Neural crest cell (in vitro differentiated cells): Measurements from ENCODE around the gene FNDC3B. TPM values are rescaled to one million over a fixed set of nuclear protein-coding genes. Genes with fewer than 3 reads are reported as not detected.

Experiments
- DNase-seq: peaks from one replicate; pipeline ENCODE4 v3.0.0; 2021; ENCODE audit warnings: low read depth, mixed read lengths, low spot score
- H3K27ac Mint-ChIP-seq: one replicate; pipeline ENCODE4 v1.8.0; 2021; ENCODE audit warnings: mild to moderate bottlenecking, mixed read lengths; ENCODE audit not compliant: unreplicated experiment
- H3K27me3 Mint-ChIP-seq: 2 replicates; pipeline ENCODE4 v1.8.0; 2021; ENCODE audit warnings: low read depth, mild to moderate bottlenecking, mixed read lengths
- H3K36me3 Mint-ChIP-seq: 2 replicates; pipeline ENCODE4 v1.8.0; 2021; ENCODE audit warnings: low read depth, mild to moderate bottlenecking, mixed read lengths
- H3K4me1 Mint-ChIP-seq: 2 replicates; pipeline ENCODE4 v1.8.0; 2021; ENCODE audit warnings: mixed read lengths
- H3K4me3 Mint-ChIP-seq: one replicate; pipeline ENCODE4 v1.8.0; 2021; ENCODE audit warnings: mild to moderate bottlenecking, mixed read lengths
- H3K9me3 Mint-ChIP-seq: 2 replicates; pipeline ENCODE4 v1.8.0; 2021; ENCODE audit warnings: mixed read lengths
- CTCF ChIP-seq: fragments of 200-600 bp; sonication (generic); conservative IDR thresholded peaks from 2 replicates; pipeline ENCODE4 v1.5.0; 2021; ENCODE audit warnings: antibody characterized with exemption, mild to moderate bottlenecking
- total RNA-seq: library from RNA; stranded (reverse); gene quantifications from 2 replicates; pipeline ENCODE4 v1.2.1, GENCODE V29; 2021

Gene FNDC3B
- total RNA-seq, 1 donor from 2014 or later: 41.5 TPM

- no peak for TF ChIP-seq CTCF
- Mint-ChIP-seq H3K36me3 (peaks cover 9% of the 10 kb centered on the region), H3K4me3 (no peak overlapping the region), H3K27me3 (no peaks in the 10 kb centered on the region), H3K27ac (no peak overlapping the region), H3K9me3 (peaks cover 5% of the 10 kb centered on the region), H3K4me1 (peaks cover 61% of the 10 kb centered on the region)
- no peak for DNase-seq
These were observed 105.8 kb downstream of the FNDC3B start for GRCh38 chr3:172145031-172145686.

DNA sequence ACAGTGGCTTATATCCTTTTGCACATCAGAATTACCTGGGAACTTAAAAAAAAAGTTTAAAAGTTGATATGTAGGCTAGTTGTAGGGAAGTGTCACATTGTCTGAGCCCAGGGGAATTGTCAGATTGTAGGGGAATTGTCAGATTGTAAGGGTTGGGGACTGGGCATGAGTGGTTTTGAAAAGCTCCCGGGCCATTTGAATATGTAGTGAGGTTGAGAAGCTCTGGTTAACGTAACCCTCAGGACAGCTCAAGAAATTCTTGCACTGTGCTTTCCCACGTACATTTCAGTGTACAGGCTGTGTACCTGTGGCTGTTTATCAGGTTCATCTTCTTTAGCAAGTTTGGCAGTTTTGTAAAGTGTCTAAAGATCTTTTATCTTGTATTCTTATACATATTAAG, 107.0 kb downstream of the FNDC3B start:
- H3K27ac Mint-ChIP-seq: no peak overlapping the region
- peaks cover 5% of the 10 kb centered on the region for H3K9me3 Mint-ChIP-seq
- H3K4me1 Mint-ChIP-seq: peaks cover 54% of the 10 kb centered on the region
- no peak for DNase-seq
- peaks cover 9% of the 10 kb centered on the region for H3K36me3 Mint-ChIP-seq
- TF ChIP-seq CTCF: no peak
- H3K27me3 Mint-ChIP-seq: no peaks in the 10 kb centered on the region
- no peak overlapping the region for H3K4me3 Mint-ChIP-seq

GRCh38 chr3:172147113-172147818, 107.9 kb downstream of the FNDC3B start:
- H3K36me3 Mint-ChIP-seq: peaks cover 9% of the 10 kb centered on the region
- TF ChIP-seq CTCF: no peak
- H3K9me3 Mint-ChIP-seq: peaks cover 5% of the 10 kb centered on the region
- H3K27me3 Mint-ChIP-seq: no peaks in the 10 kb centered on the region
- H3K4me3 Mint-ChIP-seq: no peak overlapping the region
- DNase-seq: no peak
- peaks cover 51% of the 10 kb centered on the region for H3K4me1 Mint-ChIP-seq
- no peak overlapping the region for H3K27ac Mint-ChIP-seq

DNA sequence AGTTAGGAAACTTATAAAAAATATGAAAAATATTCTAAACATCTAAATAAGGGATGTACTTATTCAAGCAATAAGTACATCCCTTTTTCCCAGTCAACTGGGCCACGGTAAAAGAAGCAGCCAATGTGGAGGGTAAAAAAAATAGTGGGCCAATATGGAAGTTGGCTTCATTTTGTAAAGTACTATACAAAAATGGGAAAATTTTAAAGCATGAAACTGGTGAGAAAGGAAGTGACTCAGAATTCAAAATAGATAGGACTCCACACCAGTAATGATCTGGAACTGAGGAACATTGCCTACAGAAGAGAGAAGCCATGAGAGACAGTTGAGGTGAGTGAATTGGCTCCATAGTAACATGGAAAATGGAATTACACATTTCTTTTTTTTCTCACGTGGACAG, 108.9 kb downstream of the FNDC3B start:
- Mint-ChIP-seq H3K27ac (no peak overlapping the region), H3K4me1 (peaks cover 51% of the 10 kb centered on the region), H3K9me3 (peaks cover 5% of the 10 kb centered on the region), H3K36me3 (peaks cover 9% of the 10 kb centered on the region), H3K27me3 (no peaks in the 10 kb centered on the region), H3K4me3 (no peak overlapping the region)
- DNase-seq: no peak
- no peak for TF ChIP-seq CTCF

DNA sequence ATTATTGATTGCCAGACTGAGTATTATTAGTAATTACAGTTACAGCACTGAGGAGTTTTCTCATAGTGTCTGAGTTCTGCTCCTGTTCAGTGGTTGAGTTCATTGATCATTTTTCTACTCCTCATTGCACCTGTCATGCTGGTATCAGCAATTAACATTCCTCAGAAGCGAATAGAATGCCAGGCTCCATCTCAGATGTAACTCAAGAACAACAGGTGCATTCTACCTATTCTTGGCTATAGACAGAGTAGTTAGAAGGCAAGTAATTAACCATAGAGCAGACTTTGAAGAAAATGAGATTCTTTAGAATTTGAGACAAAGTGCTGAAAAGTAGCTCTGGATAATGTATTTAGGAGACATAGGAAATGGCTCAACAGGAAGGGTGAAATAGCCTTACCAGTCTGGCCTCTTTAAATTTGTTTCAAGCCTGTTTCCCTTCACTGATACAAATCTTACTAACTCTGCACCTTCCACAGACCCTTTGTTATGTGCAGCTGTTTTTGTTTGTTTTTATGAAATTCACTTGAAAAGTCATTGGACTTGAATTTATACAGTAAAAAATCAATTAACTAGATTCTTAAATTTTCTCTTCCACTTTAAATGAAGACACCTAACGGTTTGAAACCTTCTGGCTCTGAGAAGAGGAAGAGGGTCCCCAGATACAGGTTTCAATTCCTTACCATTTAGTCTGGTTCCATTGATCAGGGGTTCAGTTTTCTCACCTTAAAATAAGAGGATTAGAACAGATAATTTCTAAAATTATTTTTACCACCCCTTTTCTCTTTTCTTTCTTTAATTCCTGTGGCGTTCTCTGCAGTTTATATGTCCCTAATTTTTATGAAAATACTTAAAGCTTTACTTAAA, 109.6 kb downstream of the FNDC3B start:
- peaks cover 54% of the 10 kb centered on the region for H3K4me1 Mint-ChIP-seq
- TF ChIP-seq CTCF: no peak
- no peak for DNase-seq
- peaks cover 8% of the 10 kb centered on the region for H3K36me3 Mint-ChIP-seq
- H3K27me3 Mint-ChIP-seq: no peaks in the 10 kb centered on the region
- no peak overlapping the region for H3K27ac Mint-ChIP-seq
- H3K4me3 Mint-ChIP-seq: no peak overlapping the region
- H3K9me3 Mint-ChIP-seq: peaks cover 4% of the 10 kb centered on the region
